HG03280 (cell line): ENCODE data around the gene PRKAA2.

Source experiments
- ATAC-seq: cut with Tn5 transposase; IDR thresholded peaks from one replicate; pipeline ENCODE4 v1.9.1; 2021; ENCODE audit warnings: mild to moderate bottlenecking, moderate library complexity; ENCODE audit not compliant: unreplicated experiment

PRKAA2 gene

DNA sequence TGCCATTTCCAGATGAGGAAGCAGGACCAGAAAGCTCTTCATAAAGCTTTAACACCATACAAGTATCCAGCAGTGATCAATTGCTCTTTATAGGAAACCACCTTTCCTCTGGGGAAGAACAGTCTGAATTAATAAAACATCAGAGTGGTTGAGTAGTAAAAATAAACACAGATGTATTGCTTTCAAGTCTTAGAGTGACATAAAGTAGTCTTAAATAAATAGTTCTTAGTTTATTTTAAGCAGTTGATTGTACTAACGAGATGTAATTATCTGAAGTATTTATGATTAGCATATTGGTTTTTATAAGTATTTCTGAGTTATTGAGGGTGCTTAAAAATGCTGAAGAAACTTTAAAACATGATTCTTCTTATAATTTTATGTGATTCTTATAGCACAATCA lies 67.0 kb downstream of the PRKAA2 start:
- ATAC-seq = no peak

DNA sequence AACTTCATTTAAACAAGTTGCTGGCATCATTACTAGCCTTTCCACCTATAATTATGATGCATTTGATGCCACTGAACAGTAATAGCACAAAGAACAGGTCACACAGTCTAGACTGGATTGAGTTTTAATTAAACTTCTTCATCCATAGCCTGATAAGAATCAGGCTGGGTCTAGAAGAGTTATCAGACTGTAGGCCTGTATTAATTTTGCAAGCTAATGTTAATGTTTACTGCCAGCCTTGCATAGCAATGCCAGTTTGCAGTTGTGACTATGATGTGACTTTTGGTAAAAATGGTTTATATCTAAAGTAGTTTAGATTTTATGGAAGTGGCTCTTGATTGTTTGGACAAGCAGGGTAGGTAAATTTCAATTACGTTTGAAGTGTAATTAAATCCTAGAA lies 68.0 kb downstream of the PRKAA2 start:
- ATAC-seq = no peak

DNA sequence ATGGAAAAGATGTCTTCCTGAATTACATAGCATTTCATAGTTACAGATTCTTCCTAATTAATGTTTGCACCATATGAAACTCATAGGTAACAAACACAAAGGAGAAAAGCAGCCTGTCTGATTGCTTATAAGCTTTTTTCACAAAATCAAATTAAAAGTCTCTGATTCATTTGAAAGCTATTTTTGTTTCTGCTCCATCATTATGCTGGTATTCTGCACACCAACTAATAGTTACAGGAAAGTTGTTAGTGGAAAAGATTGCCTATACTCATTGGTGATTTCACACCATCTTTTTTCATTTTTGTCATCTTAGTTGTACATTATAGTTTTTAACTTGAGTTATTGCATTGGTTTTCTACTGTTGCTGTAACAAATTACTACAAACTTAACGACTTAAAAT lies 70.0 kb downstream of the PRKAA2 start:
- no peak for ATAC-seq

GRCh38 chr1:56719171-56719570 lies 74.1 kb downstream of the PRKAA2 start:
- ATAC-seq = no peak

GRCh38 chr1:56726706-56727105 lies 81.6 kb downstream of the PRKAA2 start:
- no peak for ATAC-seq

- ATAC-seq = no peak
These were observed 83.8 kb downstream of the PRKAA2 start for GRCh38 chr1:56728964-56729363.

DNA sequence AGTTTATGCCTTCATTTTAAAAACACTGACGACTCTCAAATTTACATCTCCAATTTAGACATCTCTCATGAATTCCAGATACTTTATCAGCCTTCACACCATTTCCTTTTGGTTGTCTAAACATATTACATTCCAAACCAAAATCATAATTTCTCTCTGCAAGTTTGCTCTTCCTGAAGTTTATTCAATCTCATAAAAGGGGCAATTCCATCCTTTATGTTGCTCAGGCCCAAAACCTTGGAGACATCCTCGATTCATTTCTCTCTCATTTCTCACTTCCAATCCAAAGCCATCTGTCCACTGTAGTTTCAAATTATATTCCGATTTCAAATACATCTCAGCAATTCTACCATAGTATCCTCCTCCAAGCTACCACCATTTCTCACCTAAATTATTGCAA lies 100.1 kb downstream of the PRKAA2 start:
- ATAC-seq = no peak

GRCh38 chr1:56754708-56755479 lies 109.8 kb downstream of the PRKAA2 start:
- no peak for ATAC-seq

- ATAC-seq = no peak
These were observed 110.8 kb downstream of the PRKAA2 start for GRCh38 chr1:56755911-56756310.

- no peak for ATAC-seq
These were observed 113.0 kb downstream of the PRKAA2 start for GRCh38 chr1:56758135-56758534.

- no peak for ATAC-seq
These were observed 113.7 kb downstream of the PRKAA2 start for GRCh38 chr1:56758794-56759193.
